Fibroblast of skin of abdomen (primary cell): ENCODE measurements around the gene SH3GL3.
A peak's percentile ranks its signal among the peaks of the same experiment; 100 is the strongest.

Experiments
- DNase-seq: peaks from one replicate; pipeline ENCODE4 v3.0.0-alpha.2; 2013

SH3GL3 gene

DNA sequence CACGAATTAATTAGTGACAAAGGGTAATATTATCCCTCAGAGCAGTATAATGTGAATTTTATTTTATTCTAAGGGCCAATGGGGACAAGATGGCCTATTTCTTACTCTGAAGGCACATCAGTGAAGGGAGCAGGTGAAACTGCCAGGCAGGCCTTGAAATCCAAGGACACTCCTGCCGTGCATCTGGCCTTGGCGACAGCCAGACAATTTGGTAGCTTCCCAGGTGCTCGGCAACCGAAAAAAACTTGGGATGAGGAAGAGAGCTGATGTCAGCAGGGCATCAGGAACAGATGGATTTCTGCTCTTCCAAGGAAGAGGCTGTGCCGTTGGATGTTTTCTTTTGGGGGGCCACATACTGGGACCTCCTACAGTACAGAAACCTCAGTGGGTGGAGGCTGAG, 123.6 kb downstream of the SH3GL3 start:
- DNase-seq: no peak

DNA sequence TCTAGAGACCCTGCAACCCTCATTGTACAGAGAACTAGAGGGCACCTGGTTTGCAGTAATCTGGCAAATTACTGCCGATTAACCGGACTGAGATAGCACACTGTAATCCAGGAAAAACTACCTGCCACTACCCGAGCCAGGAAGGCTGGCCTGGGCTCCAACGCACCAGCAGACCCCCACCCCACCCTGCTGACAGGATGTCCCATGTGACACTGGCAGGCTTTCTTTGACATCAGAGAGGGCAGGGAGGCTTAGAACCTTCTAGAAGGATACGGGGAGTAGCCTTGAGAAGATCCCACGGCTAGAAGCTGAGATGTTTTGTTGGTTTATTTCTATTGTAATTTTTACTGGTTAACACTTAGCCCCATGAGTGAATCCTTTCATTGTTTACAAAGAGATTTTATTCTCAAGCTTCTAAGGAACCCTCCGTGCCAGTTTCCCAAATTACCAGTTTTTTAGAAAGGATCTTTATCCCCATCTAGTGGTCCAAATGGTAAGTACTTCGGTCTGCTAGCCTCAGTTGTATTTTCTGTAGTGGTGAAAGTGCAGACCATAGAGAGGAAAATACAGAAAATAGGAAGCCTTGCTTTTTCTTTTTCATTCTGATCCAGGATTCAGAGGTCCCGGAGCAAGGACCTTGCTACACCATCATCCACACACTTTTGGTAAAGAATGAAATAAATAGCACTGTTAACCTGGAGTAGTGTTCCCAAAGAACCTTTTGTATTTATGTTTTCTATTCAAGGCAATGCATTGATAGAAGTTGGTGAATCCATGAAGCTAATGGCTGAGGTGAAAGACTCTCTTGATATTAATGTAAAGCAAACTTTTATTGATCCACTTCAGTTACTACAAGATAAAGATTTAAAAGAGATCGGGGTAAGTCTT, 124.9 kb downstream of the SH3GL3 start:
- DNase-seq: peak; percentile 29

GRCh38 chr15:83574345-83574744, 127.2 kb downstream of the SH3GL3 start:
- DNase-seq: no peak

DNA sequence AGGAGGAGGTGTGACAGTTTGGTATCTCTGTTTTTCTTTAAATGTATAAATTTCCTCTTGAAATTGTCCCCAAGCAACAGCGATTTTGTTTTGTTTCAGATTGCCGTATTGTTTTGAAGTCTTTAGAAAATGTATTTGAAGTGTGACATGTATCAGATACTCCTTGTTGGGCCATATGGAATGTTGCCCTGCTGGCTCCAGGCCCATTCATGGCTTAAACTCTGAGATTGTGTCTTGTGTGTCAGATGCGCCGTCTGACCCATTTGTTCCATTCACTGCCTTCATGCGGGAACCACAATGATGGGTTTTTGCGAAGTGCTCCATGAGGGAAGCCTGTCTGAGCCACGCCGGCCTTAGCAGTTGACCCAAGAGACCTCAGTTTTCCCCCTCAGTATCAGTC, 131.6 kb downstream of the SH3GL3 start:
- no peak for DNase-seq

GRCh38 chr15:83581381-83581780, 134.2 kb downstream of the SH3GL3 start:
- no peak for DNase-seq

DNA sequence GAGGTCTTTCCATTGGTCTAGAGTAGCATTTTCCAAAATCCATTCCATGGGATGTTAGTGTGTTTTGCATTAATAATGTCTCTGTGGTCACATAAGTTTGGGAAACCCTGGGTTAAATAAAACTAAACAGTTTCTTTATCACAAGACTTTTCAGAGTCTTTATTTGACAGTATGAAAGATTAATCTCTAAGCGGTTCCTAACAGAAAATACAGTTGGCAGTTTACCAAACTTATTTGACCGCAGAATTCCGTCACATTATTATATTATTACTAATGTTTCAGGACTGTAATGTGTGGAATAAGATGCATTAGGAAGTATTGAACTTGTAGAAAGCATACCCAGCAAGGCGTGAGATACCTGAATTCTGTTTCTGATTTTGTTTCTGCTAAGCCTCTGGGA, 135.2 kb downstream of the SH3GL3 start:
- peak; percentile 58 for DNase-seq

DNA sequence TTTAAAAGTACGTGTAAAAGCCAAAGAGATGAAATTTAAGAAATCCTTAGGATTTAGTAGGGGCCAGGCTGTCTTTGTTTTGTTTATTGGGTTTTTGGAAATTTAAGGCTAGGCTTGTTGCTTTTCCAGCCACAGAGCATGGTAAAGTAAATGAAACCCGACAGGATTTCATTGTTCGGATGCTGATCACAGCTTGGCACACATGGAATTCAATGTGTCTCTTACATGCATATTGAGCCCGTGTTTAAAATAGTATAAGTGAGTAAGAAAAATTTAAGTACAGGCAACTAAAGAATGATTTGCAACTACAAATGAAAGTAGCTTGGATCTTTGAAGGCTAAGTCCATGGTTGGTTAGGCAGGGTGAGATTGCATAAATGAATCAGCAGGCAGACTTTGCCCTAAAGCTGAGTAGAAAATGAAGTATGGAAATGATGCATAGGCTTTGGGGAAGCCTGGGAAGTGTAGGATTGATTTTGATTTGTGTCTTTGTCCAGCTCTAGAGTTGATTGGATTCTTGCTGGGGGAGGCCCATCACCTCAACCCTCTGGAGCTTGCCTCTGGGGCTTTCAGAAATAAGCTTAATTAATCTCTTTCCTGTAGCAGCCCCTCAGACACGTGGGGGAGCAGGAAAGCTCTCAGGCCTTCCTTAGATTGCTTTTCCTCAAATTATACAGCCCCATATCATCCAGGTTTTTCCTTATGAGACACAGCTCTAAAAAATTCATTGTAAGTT, 138.6 kb downstream of the SH3GL3 start:
- DNase-seq: no peak

GRCh38 chr15:83587091-83587490, 139.9 kb downstream of the SH3GL3 start:
- no peak for DNase-seq

- DNase-seq: no peak
Observed at GRCh38 chr15:83588441-83588840, 141.3 kb downstream of the SH3GL3 start.

DNA sequence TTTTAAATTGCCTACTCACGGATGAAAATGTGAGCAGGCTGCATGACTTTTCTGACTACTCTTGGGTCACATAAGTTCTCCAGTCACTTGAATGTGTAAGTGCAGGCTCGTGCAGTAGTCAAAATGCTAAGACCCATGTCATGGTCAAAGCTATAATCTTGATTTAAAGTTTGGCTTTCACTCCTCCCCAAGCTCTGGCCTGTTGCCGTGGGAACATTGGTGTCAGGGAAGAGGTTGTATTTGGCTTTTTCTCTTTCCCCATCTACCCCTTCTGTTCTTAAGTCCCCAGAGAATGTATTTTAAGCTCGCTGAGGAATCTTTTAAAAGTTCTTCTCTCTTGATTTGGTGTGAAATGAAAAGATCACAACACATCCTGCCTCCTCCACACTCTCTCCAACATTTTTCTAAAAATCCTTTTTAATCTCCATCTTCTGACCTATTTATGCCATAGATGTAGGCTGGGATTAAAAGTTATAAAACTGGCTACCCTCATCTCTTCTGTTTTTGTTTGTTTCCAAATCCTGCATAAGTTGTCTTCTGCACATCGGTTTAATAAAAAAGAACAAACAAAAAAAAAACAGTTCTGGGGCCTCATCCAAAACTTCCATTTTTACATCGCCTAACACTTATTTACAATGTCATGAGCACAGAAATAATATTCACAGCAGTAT, 145.4 kb downstream of the SH3GL3 start:
- DNase-seq: no peak

GRCh38 chr15:83595191-83595590, 148.1 kb downstream of the SH3GL3 start:
- no peak for DNase-seq

DNA sequence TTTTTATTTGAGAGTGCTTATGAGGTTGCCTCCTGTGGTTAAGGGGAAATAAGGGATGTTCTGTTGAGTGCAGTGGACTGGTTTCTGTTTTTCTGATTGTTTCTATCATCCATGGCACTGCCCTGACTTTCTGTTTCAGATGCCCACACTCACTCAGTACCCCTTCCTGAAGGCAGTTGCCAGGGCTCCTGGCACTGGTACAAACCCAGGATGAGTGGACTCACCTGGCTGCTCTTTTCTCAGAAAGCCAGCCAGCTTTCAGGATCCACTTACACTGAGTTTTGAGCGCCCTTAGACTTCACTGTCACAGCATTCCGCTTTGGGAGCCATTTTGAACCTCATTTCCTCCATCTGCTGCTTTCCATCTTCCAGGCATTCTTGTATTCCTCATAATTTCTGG, 150.9 kb downstream of the SH3GL3 start:
- DNase-seq: no peak

DNA sequence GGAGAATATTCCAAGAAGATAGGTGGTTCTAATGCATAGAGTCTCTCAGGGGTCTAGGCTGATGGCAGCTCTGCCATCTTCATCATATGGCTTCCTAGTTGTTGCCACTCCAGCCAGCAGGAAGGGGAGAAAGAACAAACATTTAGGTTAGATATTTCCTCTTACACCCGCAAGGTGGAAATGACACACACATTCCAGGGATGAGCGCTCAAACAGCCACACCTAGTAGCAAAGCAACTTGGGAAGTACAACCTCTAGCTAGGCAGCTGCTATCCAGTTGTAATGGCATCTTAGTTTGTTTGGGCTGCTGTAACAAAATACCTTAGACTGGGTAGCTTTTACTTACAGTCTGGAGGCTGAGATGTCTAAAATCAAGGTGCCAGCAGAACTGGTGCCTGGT, 154.9 kb downstream of the SH3GL3 start:
- DNase-seq: no peak

GRCh38 chr15:83604549-83604948, 157.4 kb downstream of the SH3GL3 start:
- no peak for DNase-seq

GRCh38 chr15:83605111-83605945, 158.2 kb downstream of the SH3GL3 start:
- DNase-seq: no peak

DNA sequence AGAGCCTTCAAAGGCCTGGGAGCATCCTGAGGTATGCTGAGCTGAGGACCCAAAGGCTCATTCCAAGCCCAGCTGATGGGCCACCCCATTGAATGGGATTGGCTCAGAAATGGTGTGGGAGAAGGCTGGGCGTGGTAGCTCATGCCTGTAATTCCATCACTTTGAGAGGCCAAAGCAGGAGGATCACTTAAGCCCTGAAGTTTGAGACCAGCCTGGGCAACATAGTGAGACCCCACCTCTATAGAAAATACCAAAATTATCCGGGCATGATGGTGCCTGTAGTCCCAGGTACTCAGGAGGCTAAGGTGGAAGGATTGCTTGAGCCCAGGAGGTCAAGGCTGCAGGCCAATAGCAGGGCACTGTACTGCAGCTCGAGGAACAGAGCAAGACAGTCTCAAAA, 163.0 kb downstream of the SH3GL3 start:
- DNase-seq: no peak

- no peak for DNase-seq
Observed at GRCh38 chr15:83610901-83611685, 164.0 kb downstream of the SH3GL3 start.

DNA sequence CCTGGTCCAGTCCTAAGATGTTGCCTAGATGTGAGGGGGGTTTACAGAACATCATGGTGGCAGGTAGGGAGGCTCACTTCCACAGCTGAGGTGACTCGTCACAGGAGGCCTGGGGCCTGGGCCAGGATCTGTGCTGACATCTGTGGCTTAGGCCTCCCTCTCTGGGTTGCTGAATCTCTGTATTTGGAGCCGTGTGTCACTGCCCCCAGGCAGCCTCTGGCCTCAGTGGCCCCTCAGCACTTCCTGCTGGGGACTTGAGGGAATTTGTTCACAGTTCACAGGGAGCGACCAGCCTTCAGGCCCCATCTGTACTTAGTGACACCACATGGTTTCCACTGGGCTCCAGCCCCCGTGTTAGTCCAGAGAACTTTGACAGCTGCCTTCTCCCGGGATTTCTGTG, 165.1 kb downstream of the SH3GL3 start:
- DNase-seq: no peak

- DNase-seq: no peak
Observed at GRCh38 chr15:83612898-83613635, 165.9 kb downstream of the SH3GL3 start.

GRCh38 chr15:83613714-83614113, 166.6 kb downstream of the SH3GL3 start:
- peak; percentile 9 for DNase-seq

GRCh38 chr15:83616840-83617239, 169.7 kb downstream of the SH3GL3 start:
- DNase-seq: no peak
